ENCODE data around the gene PPAT. TPM values are rescaled to one million over a fixed set of nuclear protein-coding genes. Genes with fewer than 3 reads are reported as not detected.

The PPAT gene
- total and polyA plus RNA-seq, 4 donors: 3.7 to 11.0 (median 5.7) TPM

- Histone ChIP-seq H3K9me3 (ENCODE audit: control insufficient read depth in 4 of 4, low read length in 3 of 4) (no peaks in the 10 kb centered on the region), H3K4me1 (ENCODE audit: control insufficient read depth in 4 of 4, insufficient read depth in 4 of 4, low read length in 3 of 4) (no peaks in the 10 kb centered on the region), H3K4me3 (ENCODE audit: low read depth in 1 of 3, low read length in 3 of 3) (no peak overlapping the region), H3K9ac (ENCODE audit: low read depth in 1 of 2, low read length in 2 of 2) (no peak overlapping the region), H3K27me3 (ENCODE audit: control insufficient read depth in 4 of 4, insufficient read depth in 4 of 4, low read length in 3 of 4) (no peaks in the 10 kb centered on the region), H3K27ac (ENCODE audit: low read depth in 1 of 2, low read length in 2 of 2) (no peak overlapping the region), H3K36me3 (ENCODE audit: control insufficient read depth in 4 of 4, insufficient read depth in 3 of 4, low read depth in 1 of 4, low read length in 3 of 4) (peaks cover 2 to 15% (median 7%) of the 10 kb centered on the region in 4 donors)
- 98% methylated on average over 1 of the region's 1 CpG for WGBS
- no peak for DNase-seq (ENCODE audit: low spot score)
- TF ChIP-seq EGR1 (IDR thresholded peaks at IDR 0.05; ENCODE audit: low read depth in 2 of 2): no peak
- no peak for TF ChIP-seq HNF4A (conservative IDR thresholded peaks at IDR 0.05)
- TF ChIP-seq ZBTB33 (IDR thresholded peaks at IDR 0.05): no peak
Observed at GRCh38 chr4:56374956-56375355, 60.5 kb downstream of the PPAT start.

DNA sequence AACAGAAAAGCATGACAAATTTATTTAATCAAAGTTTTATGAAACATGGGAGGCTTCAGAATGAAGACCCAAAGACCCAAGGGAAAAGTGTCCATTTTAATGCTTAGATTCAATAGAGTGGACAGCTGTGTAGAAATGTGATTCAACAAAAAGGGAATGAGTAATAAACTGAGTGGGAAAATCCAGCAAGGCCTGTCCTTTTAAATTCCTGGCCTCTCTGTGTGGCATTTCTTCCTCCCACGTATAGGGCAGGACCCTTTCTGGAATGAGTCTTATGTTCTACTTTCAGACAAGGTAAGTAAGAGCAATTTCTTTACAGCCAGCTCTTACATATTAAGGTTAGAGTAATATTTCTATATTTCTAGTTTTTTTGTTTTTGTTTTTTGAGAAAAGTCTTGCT, 62.6 kb downstream of the PPAT start:
- Histone ChIP-seq H3K9me3 (ENCODE audit: control insufficient read depth in 4 of 4, low read length in 3 of 4) (no peaks in the 10 kb centered on the region), H3K4me1 (ENCODE audit: control insufficient read depth in 4 of 4, insufficient read depth in 4 of 4, low read length in 3 of 4) (no peaks in the 10 kb centered on the region), H3K27ac (ENCODE audit: low read depth in 1 of 2, low read length in 2 of 2) (no peak overlapping the region), H3K27me3 (ENCODE audit: control insufficient read depth in 4 of 4, insufficient read depth in 4 of 4, low read length in 3 of 4) (no peaks in the 10 kb centered on the region), H3K36me3 (ENCODE audit: control insufficient read depth in 4 of 4, insufficient read depth in 3 of 4, low read depth in 1 of 4, low read length in 3 of 4) (peaks cover 3 to 12% (median 7%) of the 10 kb centered on the region in 4 donors), H3K4me3 (ENCODE audit: low read depth in 1 of 3, low read length in 3 of 3) (no peak overlapping the region), H3K9ac (ENCODE audit: low read depth in 1 of 2, low read length in 2 of 2) (no peak overlapping the region)
- DNase-seq (ENCODE audit: low spot score): no peak
- no peak for TF ChIP-seq EGR1 (IDR thresholded peaks at IDR 0.05; ENCODE audit: low read depth in 2 of 2)
- TF ChIP-seq ATF3 (IDR thresholded peaks at IDR 0.05): no peak
- TF ChIP-seq GABPA (IDR thresholded peaks at IDR 0.05 in 1 of 2, conservative IDR thresholded peaks at IDR 0.05 in 1 of 2): no peak
- no peak for TF ChIP-seq TAF1 (conservative IDR thresholded peaks at IDR 0.05)
- TF ChIP-seq SP1 (IDR thresholded peaks at IDR 0.05): no peak
- TF ChIP-seq RAD21 (IDR thresholded peaks at IDR 0.05): no peak
- TF ChIP-seq JUND (IDR thresholded peaks at IDR 0.05): no peak
- 48% methylated on average over 1 of the region's 1 CpG for WGBS

DNA sequence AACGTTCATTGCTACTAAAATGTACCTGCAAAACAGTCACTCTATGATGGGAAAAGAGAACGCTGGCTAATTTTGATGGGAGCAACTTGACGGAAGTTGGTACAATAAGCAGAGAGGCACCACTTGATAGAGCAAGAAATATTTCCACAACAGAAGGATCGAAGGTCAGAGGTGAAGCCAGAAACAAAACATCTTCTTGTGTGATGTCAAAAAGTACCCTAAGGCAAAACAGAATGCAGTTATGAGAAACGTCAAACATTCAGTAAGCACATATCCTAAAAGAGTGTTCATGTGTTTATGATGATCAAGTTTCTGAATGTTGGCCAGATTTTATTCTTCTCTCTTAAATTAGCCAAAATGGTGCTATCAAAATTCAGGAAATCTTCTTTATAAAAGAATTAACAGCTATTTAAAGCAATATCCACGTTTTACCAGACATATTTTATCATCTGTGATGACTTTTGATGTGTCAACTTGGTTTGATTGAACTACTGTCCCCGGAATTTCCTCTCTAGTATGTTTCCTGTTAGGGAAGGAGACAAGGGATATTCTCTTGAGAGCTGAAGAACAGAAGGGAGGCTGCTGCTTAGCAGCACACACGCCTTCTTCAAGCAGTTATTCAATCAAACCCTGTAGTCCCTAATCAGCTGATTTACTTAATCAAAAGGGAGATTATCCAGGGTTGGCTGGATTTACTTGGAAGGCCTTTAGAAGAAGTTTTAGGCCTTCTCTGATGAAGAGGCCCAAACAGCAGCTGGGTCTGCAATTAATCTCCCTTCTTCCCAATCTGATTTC, 63.8 kb downstream of the PPAT start:
- no peak overlapping the region for H3K9ac ChIP-seq (ENCODE audit: low read depth in 1 of 2, low read length in 2 of 2)
- no peak overlapping the region for H3K27ac ChIP-seq (ENCODE audit: low read depth in 1 of 2, low read length in 2 of 2)
- WGBS: 74% methylated on average over 8 of the region's 8 CpGs
- DNase-seq (ENCODE audit: low spot score): no peak
- no peaks in the 10 kb centered on the region for H3K27me3 ChIP-seq (ENCODE audit: control insufficient read depth in 4 of 4, insufficient read depth in 4 of 4, low read length in 3 of 4)
- H3K9me3 ChIP-seq (ENCODE audit: control insufficient read depth in 4 of 4, low read length in 3 of 4): no peaks in the 10 kb centered on the region
- no peaks in the 10 kb centered on the region for H3K4me1 ChIP-seq (ENCODE audit: control insufficient read depth in 4 of 4, insufficient read depth in 4 of 4, low read length in 3 of 4)
- H3K4me3 ChIP-seq (ENCODE audit: low read depth in 1 of 3, low read length in 3 of 3): no peak overlapping the region
- no peak for TF ChIP-seq HNF4G (IDR thresholded peaks at IDR 0.05)
- TF ChIP-seq JUND (IDR thresholded peaks at IDR 0.05): no peak
- TF ChIP-seq FOXA1 (IDR thresholded peaks at IDR 0.05): no peak
- no peak for TF ChIP-seq HNF4A (conservative IDR thresholded peaks at IDR 0.05)
- TF ChIP-seq ATF3 (IDR thresholded peaks at IDR 0.05): no peak
- TF ChIP-seq EGR1 (IDR thresholded peaks at IDR 0.05; ENCODE audit: low read depth in 2 of 2): no peak
- peaks cover 3 to 10% (median 7%) of the 10 kb centered on the region in 4 donors for H3K36me3 ChIP-seq (ENCODE audit: control insufficient read depth in 4 of 4, insufficient read depth in 3 of 4, low read depth in 1 of 4, low read length in 3 of 4)
